ENCODE measurements around the gene FRK. TPM values are rescaled to one million over a fixed set of nuclear protein-coding genes. Genes with fewer than 3 reads are reported as not detected.

The FRK gene
- polyA plus RNA-seq, 3 donors = not detected

DNA sequence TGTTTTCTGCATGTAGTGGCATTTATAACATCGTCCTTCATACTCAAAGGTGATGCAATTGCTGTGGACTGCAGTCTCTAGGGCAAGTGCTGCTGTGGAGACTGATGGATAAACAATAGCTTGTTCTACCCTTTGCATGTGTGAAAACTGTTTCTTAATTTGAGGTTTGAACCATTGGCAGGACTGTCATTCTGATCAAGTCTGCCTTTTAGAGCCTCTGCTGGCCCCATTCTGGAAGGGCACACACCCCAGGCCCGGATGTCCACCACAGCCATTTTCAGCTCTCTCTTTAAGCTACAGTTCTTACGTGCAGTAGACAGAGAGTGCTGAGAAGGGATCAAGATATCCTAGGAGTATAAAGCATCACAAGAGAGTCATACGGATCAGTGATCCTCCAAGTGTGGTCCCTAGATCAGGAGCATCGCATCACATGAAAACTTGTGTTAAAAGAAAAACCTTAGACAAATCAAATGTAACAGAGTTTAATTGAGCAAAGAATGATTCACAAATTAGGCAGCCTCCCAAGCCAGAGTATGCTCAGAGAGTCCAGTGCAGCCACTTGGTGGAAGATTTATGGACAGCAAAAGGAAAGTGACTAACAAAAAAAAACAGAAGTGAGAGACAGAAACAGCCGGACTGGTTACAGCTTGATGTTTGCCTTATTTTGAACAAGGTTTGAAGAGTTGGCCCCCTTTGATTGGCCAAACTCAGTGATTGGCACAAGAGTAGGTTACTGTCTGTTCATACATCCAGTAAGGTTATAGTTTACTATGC lies 52.0 kb downstream of the FRK start:
- Histone ChIP-seq H3K79me2 (ENCODE audit: insufficient read depth, low read length) (no peaks in the 10 kb centered on the region), H3K4me1 (ENCODE audit: control insufficient read depth in 1 of 2, insufficient read depth in 2 of 2, low read length in 2 of 2) (no peaks in the 10 kb centered on the region), H3K9ac (ENCODE audit: insufficient read depth, low read length, poor library complexity, severe bottlenecking) (no peak overlapping the region), H3K9me3 (replicated peaks in 1 of 2; ENCODE audit: control insufficient read depth in 1 of 2, insufficient read depth in 1 of 2, low read length in 2 of 2) (no peaks in the 10 kb centered on the region), H2AFZ (ENCODE audit: insufficient read depth, low read depth, low read length, poor library complexity, severe bottlenecking) (peak overlapping the region; percentile 1), H3K36me3 (replicated peaks in 1 of 2; ENCODE audit: control insufficient read depth in 1 of 2, insufficient read depth in 2 of 2, low read length in 2 of 2) (no peaks in the 10 kb centered on the region), H3K4me2 (replicated peaks; ENCODE audit: extremely low read depth, low read length, poor library complexity, severe bottlenecking) (no peak overlapping the region), H3K27ac (ENCODE audit: low read depth in 1 of 2, low read length in 2 of 2) (no peak overlapping the region), H3K4me3 (replicated peaks in 1 of 3; ENCODE audit: low read depth in 2 of 3, low read length in 3 of 3) (no peak overlapping the region), H4K20me1 (ENCODE audit: insufficient read depth, low read length) (no peaks in the 10 kb centered on the region), H3K27me3 (ENCODE audit: control insufficient read depth in 2 of 2, insufficient read depth in 2 of 2, low read length in 2 of 2) (no peaks in the 10 kb centered on the region)
- peak overlapping the region in 2 of 7 donors; percentile 13 to 79 for H3K27ac Mint-ChIP-seq
- H3K4me3 Mint-ChIP-seq = no peak overlapping the region
- peaks cover 7% of the 10 kb centered on the region for H3K4me1 Mint-ChIP-seq
- no peaks in the 10 kb centered on the region for H3K9me3 Mint-ChIP-seq
- no peak for TF ChIP-seq CTCF (IDR thresholded peaks at IDR 0.05)
- no peaks in the 10 kb centered on the region for H3K36me3 Mint-ChIP-seq
- 0% methylated on average over 1 of the region's 6 CpGs for WGBS (ENCODE audit: insufficient coverage)
- intact Hi-C loops (cut with micrococcal nuclease) = no loop called here
- no peak for DNase-seq
- peaks cover 0 to 1% (median 0%) of the 10 kb centered on the region in 3 donors for H3K27me3 Mint-ChIP-seq (ENCODE audit: low read depth in 3 of 3)

DNA sequence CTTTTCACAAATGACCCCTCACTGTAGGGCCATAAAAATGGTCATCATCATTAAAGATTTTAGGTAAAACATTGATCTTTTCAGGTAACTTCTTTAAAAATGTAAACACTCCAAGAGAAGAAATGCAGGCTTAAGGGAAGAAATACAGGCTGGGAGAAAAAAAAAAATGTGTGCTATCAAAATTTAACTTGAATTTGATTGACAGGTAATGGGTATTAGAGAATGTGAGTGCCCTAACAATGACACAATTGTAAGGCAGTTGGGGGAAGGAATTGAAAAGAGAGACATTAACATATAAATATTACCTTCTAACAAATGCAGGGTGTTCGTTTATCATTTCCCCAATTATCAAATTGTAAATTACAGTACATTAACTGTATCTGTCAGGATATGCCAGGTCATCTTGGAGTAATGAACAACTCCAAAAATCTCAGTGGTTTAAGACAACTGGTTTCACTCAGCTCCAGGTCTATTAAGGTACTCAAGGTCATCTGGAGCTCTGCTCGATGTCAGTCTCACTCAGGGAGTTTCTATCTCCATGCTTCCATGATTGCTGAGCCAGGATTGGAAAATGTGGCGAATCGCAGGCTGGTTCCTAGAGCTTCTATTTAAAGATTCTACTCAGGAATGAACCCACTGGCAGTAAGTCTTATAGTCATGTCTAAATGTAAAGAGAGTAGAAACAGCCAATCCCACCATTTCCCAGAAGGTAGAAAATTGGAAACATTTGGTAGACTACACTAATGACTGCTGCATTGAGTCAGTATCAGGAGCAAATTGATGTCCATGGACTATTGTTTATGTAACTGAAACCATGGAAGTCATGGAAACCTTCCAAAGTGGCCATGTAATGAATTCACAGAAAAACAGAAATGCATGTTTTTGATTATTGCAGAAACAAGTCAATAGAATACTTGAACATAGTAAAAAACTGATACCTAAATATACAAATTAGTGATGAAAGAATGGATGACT lies 55.6 kb downstream of the FRK start:
- Histone ChIP-seq H3K27ac (ENCODE audit: low read depth in 1 of 2, low read length in 2 of 2) (no peak overlapping the region), H3K9me3 (replicated peaks in 1 of 2; ENCODE audit: control insufficient read depth in 1 of 2, insufficient read depth in 1 of 2, low read length in 2 of 2) (no peaks in the 10 kb centered on the region), H3K4me3 (replicated peaks in 1 of 3; ENCODE audit: low read depth in 2 of 3, low read length in 3 of 3) (no peak overlapping the region), H3K9ac (ENCODE audit: insufficient read depth, low read length, poor library complexity, severe bottlenecking) (no peak overlapping the region), H4K20me1 (ENCODE audit: insufficient read depth, low read length) (no peaks in the 10 kb centered on the region), H3K4me2 (replicated peaks; ENCODE audit: extremely low read depth, low read length, poor library complexity, severe bottlenecking) (no peak overlapping the region), H3K27me3 (ENCODE audit: control insufficient read depth in 2 of 2, insufficient read depth in 2 of 2, low read length in 2 of 2) (no peaks in the 10 kb centered on the region), H2AFZ (ENCODE audit: insufficient read depth, low read depth, low read length, poor library complexity, severe bottlenecking) (no peak overlapping the region), H3K36me3 (replicated peaks in 1 of 2; ENCODE audit: control insufficient read depth in 1 of 2, insufficient read depth in 2 of 2, low read length in 2 of 2) (no peaks in the 10 kb centered on the region), H3K79me2 (ENCODE audit: insufficient read depth, low read length) (no peaks in the 10 kb centered on the region), H3K4me1 (ENCODE audit: control insufficient read depth in 1 of 2, insufficient read depth in 2 of 2, low read length in 2 of 2) (no peaks in the 10 kb centered on the region)
- no peak for TF ChIP-seq CTCF (IDR thresholded peaks at IDR 0.05)
- no peak overlapping the region for H3K4me3 Mint-ChIP-seq
- H3K27me3 Mint-ChIP-seq (ENCODE audit: low read depth in 3 of 3) = no peaks in the 10 kb centered on the region
- no peak overlapping the region for H3K27ac Mint-ChIP-seq
- no peaks in the 10 kb centered on the region for H3K36me3 Mint-ChIP-seq
- intact Hi-C loops (cut with micrococcal nuclease) = no loop called here
- no peaks in the 10 kb centered on the region for H3K9me3 Mint-ChIP-seq
- WGBS (ENCODE audit: insufficient coverage) = 100% methylated on average over 1 of the region's 4 CpGs
- no peak for DNase-seq
- H3K4me1 Mint-ChIP-seq = peaks cover 7% of the 10 kb centered on the region
